ENCODE data around the gene VPS13D.
A peak's percentile ranks its signal among the peaks of the same experiment; 100 is the strongest.
"Not testable (repeated sequence)": the region's sequence is repeated elsewhere in the genome, so short reads cannot be mapped to it uniquely, and the experiment has no call there.

The VPS13D gene

GRCh38 chr1:12375133-12375829 is 145.5 kb downstream of the VPS13D start:
- DNase-seq (ENCODE audit: low spot score), result no peak

DNA sequence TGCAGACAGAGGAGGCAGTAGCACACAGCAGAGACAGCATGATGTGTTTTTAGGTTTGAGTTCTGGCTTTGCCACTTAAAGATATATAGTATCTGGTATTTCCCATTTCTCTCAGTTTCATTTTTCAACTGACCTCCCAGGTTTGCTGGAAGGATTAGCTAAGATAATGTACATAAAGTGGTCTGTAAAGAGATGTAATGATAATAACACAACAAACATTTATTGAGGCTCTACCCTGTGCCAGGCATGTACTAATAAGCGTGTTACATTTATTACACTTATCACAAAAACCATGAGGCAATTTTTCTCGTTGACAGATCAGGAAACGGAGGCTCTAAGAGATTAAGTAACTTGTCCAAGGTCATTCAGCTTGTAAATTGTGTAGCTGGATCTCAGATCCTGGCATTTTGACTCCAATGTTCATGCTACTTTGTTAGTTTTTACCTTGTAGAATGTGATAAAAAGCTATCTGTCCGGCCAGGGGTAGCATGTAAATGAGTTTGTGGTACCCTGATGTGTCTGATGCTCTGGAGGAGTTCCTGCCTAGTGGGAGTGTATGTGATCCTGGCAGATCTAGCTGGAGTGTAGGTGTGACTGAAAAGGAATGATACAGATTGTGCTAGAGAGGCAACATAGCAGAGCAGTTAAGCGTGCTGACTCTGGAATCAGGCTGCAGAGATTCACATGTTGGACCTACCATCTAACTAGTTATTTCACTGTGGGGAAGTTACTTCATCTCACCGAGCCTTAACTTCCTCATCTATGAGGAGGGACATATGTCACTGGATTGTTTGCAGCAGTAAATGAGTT is 146.6 kb downstream of the VPS13D start:
- DNase-seq (ENCODE audit: low spot score), result no peak

DNA sequence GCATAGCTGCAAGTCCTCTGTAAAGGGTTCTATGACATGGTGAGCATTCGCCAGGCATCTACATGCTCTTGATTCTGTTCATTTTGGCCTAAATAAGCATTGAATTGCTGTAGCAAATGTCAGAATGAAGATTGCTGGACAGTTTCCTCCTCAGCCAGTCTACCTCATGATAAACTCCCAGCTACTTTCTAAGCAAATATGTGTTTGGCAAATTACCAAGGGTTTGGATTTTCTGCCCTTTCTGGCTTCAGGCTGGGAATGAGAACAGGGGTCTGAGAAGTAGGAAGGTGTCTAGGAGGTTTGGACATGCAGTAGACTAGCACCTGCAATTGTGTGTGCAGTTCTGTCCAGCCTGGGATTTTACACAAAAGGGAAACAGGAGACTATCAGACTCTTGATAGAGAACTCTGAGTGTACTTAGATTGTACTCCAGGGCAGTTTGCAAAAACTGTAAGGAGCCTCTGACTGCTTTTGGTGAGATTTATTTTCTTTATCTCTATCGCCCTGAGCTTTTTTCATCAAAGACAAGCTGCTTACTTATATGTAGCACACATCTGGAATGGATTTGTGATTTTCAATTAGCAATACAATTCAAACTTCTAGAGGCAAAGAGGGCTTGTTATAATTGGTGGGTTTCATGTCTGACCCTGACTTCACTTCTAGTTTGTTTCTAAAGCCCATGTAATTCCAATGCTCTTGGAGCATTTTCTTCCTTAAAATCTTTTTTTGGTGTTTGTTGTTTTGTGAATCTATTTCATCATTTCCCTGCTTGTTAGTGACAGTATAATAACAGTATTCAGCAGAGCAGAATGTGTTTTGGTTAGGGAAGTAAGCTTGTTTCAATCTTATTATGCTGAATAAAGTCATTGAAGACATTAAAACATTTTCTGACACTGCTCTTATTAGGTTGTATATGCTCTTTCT is 150.8 kb downstream of the VPS13D start:
- DNase-seq (ENCODE audit: low spot score), result no peak

- no peak for DNase-seq (ENCODE audit: low spot score)
Measured at GRCh38 chr1:12383001-12383400, 153.2 kb downstream of the VPS13D start.

- peak; percentile 14 for DNase-seq (ENCODE audit: low spot score)
Measured at GRCh38 chr1:12383786-12384185, 154.0 kb downstream of the VPS13D start.

DNA sequence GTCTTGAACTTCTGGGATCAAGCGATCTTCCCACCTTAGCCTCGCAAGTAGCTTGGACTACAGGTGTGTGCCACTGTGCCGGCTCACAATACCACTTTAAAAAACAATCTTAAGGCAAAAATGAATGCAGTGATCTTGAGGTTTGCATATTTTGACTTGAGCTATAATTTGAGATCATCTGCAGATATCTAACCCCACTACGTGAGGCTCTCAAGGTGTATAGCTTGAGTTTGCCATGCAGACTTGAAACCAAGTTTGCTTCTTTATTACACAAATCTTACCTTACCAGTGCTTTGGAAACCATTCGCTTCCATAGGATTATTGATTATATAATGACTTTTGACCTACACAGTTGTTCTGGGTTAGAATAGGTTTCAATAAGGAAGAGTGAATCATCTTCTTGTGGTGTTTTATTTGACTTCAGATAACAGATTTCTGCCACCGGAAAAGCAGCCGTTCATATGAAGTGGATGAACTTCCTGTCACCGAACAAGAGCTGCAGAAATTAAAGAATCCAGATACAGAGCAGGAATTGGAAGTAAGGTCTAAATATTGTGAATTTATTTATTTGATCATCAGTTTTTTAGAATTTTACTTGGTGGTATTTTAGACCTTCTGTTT is 155.1 kb downstream of the VPS13D start:
- DNase-seq (ENCODE audit: low spot score), result no peak

DNA sequence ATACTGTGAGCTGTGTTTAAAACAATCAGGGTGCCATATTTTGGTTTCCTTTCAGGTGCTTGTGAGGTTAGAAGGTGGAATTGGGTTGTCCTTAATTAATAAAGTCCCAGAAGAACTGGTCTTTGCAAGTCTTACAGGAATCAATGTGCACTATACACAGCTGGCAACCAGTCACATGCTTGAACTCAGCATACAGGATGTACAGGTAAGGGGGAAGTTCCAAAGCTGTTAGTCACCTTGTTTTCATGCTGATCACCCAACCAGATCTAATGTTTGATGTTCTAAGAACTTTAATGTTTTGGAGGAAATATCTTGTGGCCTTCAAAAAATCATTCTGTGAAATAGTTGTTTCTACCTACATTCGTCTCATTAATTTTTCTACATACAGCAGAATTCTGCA is 156.3 kb downstream of the VPS13D start:
- DNase-seq (ENCODE audit: low spot score), result no peak

GRCh38 chr1:12387641-12388040 is 157.8 kb downstream of the VPS13D start:
- DNase-seq (ENCODE audit: low spot score), result no peak

DNA sequence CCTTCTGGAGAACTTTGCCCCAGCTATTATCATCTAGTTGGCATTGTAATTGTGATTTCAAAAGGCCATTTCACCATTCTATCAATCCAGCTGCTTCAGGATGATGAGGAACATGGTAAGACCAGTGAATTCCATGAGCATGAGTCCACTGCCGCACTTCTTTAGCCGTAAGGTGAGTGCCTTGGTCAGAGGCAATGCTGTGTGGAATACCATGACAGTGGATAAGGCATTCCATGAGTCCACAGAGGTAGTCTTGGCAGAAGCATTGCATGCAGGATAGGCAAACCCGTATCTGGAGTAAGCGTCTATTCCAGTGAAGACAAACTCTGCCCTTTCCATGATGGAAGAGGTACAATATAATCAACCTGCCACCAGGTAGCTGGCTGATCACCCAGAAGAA is 160.5 kb downstream of the VPS13D start:
- DNase-seq (ENCODE audit: low spot score), result not testable (repeated sequence)

GRCh38 chr1:12397462-12398450 is 167.9 kb downstream of the VPS13D start:
- DNase-seq (ENCODE audit: low spot score), result no peak

- no peak for DNase-seq (ENCODE audit: low spot score)
Measured at GRCh38 chr1:12398479-12398878, 168.6 kb downstream of the VPS13D start.

- no peak for DNase-seq (ENCODE audit: low spot score)
Measured at GRCh38 chr1:12400027-12400693, 170.3 kb downstream of the VPS13D start.

DNA sequence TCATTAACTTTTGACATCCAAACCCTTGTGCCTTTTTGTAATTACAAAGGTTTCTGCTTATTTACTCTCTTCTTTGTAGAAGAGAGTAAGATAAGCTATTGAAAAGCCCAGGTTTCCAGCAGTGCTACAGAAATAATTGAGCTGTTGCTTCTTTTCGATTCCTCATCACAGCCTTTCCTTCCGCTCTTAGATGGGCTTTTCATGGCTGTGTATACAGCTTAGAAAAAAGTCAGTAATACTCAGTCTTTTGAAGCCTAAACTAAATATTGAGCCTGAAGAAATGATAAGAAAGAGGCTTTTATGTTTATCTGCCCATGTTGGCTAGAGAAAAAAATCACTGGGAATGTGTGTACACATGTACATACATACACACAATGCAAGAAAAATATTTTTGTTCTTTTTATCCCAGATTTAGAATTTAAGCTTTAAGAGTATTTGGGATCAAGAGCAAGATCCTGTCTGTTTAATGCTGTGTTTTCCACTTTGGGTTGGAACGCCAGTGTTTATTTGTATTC is 172.4 kb downstream of the VPS13D start:
- no peak for DNase-seq (ENCODE audit: low spot score)

DNA sequence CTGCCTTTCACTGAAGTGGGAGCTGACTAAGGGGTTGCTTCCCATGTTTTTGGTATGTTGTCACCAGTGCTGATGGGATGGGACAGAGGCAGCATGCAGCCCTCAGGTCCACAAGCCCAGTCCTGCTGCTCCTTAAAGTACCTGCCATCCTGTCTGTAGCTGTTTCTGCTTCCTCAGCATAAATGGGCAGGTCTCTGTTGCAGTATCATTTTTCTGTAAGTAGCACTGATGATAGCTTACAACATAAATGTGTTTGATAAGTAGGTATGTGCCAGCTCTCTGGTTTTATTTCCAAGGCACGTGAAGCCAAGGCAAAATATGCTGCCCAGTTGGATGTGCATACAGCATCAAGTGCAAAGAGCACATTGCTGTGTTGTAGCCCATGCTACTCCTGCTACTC is 173.0 kb downstream of the VPS13D start:
- no peak for DNase-seq (ENCODE audit: low spot score)

GRCh38 chr1:12404918-12405317 is 175.1 kb downstream of the VPS13D start:
- no peak for DNase-seq (ENCODE audit: low spot score)

DNA sequence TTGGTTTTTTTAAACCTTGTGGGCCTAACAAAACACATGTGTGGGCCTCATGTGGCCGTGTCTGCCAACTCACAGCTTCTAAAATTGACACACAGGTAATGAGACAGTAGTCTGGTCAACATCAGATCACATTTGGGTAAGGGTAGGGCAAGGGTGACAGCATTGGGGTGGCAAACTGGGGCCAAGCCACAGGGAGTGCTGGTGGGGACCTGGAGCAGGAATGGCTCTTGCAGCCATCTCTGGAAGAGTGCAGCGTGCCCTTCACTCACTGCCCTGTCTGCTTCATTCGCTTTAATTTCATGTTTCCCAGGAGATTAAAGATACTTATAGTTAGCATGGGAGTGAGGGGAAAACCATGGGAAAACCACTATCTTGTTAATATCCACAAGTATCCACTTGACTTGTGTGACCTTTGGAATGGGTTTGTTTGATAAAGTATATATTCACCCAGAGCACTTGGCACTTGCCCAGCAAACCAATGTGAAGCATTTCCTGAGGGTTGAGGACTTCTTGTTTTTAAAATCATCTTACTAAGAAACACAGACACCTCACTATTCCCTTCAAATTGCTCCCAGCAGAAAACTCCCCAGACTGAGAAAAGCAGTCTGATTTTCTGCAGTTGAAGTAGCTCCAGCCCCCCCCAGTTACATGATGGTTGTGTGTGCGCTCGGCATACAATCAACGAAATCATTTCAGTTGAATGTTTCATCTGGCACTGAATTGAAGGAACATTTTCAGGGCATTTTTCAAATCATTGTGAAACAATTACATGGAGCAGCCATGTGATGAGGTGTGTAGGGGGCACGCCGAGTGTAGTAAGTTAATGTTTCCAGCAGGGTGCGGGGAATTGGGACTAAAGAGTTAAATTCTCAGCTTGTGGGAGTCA is 175.7 kb downstream of the VPS13D start:
- DNase-seq (ENCODE audit: low spot score), result no peak

DNA sequence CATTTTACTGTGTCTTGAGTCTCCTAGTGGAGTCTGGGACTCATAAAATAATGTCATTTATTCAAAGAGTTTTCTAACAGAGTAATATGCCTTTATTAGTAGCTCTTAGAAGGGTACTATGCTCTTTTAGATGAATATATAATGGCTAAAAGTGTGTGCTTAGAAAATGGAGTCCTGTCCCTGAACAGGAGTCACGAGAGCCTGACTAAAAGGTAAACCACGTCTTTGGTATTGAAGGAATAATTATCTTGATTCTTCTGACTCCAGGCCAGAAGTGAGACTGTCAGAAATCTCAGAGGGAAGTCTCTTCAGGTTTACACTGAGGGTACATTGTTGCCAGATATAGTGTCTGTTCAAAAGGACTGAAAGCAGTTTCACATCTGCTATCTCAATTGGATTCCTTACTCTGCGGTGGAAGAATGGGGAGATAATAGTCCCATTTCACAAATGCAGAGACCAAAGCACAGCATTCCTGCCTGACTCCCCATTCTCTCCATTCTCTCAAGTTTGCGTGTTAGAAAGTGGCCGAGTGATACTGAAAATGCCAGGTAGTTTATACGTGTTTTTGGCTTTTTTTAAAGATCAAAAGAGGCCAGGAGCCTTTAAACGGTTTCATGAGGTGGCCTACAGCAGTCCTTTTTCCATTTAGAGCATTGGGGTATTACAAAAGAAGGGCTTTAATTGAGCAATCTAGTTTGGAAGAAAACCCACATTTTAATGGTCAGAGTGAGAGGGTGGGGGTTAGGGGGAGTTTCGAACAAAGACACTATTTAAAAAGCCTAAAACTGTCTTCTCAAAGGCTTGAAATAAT is 176.6 kb downstream of the VPS13D start:
- no peak for DNase-seq (ENCODE audit: low spot score)
